HG02588 (cell line): ENCODE data around the gene CDK9.
A peak's percentile ranks its signal among the peaks of the same experiment; 100 is the strongest.

Experiments used
- ATAC-seq: cut with Tn5 transposase; IDR thresholded peaks from one replicate; pipeline ENCODE4 v1.9.1; 2021; ENCODE audit warnings: mild to moderate bottlenecking, moderate library complexity; ENCODE audit not compliant: unreplicated experiment

Gene CDK9

DNA sequence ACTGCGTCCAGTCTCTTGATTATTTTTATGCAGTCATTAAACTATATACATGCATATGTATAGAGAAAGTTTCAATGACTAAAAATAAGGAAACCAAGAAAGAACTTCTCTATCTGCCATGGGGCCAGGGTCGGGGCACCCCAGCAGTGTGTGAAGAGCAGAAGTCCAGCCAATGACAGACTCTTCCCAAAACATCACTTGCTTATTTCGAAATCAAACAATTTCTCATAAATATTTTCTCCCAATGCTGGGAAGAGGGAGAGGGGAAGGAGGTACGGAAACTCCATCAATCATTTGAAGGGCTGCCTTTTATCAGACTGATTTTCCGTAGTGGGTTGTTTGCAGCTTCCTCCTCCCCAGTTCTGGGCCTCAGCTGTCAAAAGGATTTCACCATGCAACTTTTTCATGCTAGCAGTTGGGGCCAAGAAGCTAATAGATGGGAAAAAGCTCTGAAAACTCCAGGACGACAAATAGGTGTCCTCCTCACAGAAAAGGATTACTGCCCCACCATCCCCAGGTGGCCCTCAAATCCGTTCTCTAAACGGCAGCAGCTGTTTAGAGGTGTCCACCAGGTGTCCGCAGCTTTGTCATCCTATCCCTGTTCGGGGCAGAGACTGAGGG, 16.2 kb downstream of the CDK9 start:
- no peak for ATAC-seq

GRCh38 chr9:127802576-127803443, 17.0 kb downstream of the CDK9 start, which contains the start of gene FPGS:
Gene FPGS (plus strand): TSS chr9:127802882. CDS start chr9:127802925, 43 bp downstream.
- ATAC-seq = peak; percentile 67

DNA sequence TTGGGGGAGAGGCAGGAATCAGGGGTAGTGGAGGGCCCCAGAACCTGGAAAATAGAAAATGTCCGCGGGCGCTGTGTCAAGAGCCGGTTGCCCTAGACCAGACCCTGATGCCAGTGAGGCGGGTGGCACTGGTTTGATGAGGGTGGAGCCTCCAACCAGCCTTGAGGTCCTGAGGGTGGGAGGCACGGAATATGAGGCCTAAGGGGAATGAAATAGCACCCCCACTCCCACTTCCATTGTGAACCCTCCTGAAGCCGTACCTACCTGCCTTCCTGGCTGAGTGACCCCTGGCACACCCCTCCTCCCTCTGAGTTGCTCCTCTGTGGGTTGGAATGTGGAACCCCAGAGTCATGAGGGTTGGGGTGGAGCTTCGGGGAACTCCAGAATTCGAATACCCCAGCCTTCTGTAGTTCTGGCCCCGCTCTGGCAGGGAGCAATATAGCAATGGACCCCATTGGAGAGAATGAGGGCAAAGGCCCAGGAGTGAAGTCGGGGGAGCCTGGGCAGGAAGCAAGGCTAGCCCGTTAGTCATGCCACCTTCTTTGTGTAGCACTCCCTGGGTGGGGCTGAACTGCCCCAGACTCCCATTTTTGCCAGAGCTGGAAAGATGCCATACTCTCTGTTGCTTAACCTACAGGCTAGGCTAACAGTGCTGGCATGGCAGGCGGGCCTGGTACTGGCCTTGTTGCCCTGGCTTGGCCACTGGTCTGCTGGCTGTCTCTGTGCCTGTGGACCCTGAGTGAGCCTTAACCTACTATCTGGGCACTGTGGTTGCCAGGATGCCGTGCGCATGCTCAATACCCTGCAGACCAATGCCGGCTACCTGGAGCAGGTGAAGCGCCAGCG, 17.9 kb downstream of the CDK9 start:
- no peak for ATAC-seq

DNA sequence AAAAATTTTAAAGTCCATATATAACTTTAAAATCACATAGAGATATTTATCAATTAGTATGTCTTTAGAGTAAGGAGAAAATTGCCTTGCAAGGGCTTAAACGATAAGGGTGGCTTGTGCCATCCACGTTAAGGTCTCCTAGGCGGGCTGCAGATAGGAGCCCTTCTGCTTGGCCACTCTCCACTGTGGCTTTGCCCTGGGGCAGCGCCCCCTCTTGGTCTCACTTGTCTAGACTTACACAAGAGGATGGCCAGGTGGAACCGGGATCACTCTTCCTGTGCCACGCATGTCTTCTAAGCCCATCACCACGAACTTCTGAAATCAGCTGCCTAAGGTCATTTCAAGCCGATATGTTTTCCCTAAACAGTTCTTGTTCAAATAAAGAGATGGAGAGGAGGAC, 19.8 kb downstream of the CDK9 start:
- ATAC-seq = no peak

- no peak for ATAC-seq
These were observed 21.0 kb downstream of the CDK9 start for GRCh38 chr9:127806871-127807270.

- ATAC-seq = no peak
These were observed 22.6 kb downstream of the CDK9 start for GRCh38 chr9:127808347-127809001.

DNA sequence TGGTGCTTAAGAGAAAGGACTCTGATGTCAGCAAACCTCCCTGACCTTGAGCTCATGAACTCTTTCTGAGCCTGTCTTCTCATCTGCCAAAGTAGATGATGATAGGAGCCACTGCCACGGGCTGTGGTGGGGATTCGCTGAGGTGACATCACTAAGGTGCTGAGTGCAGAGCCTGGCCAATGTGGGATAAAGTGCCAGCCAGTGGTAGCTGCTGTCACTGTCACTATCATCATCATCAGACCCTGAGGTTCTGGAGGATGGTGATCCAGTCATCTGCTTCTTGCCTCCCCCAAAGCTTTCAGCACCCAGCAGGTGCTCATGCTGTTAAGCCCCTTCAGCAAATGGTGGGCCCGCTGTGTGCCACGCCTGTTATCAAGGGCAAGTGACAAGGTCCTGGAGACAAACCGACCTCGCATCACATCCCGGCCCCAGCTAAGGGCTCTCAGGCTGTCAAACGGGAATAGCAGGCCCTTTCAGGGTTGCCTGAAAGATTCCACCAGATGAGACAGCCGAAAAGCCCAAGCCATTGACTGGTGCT, 23.2 kb downstream of the CDK9 start:
- ATAC-seq = no peak

DNA sequence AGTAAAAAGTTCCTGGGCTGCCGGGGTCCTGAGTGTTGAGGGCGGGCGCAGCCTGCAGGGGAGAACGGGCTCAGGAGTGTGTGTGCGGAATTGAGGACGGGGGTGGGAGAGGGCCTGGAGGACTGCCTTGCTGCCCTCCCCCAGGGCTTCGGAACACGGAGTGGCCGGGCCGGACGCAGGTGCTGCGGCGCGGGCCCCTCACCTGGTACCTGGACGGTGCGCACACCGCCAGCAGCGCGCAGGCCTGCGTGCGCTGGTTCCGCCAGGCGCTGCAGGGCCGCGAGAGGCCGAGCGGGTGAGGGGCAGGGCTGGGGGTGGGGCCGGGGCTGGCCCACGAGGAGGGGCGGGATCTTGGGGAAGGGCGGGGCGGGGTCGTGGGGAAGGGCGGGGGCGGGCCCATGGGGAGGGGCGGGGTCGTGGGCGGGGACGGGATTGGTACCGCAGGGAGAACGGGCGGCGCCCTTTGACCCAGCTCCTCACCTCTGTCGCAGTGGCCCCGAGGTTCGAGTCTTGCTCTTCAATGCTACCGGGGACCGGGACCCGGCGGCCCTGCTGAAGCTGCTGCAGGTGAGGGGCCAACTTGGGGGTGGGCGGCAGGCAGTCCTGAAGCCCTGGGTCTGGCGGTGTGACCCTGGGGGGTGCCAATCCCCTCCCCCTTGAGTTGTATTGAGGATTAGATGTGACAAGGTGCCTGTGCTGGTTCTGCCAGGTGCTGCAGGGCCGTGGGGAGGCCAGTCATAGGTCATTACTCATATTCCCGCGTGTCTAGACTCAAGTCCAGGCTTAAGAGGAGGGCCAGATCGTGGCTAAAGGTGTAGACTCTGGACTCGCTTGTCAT, 23.9 kb downstream of the CDK9 start:
- no peak for ATAC-seq

- ATAC-seq = no peak
These were observed 24.7 kb downstream of the CDK9 start for GRCh38 chr9:127810378-127811187.

DNA sequence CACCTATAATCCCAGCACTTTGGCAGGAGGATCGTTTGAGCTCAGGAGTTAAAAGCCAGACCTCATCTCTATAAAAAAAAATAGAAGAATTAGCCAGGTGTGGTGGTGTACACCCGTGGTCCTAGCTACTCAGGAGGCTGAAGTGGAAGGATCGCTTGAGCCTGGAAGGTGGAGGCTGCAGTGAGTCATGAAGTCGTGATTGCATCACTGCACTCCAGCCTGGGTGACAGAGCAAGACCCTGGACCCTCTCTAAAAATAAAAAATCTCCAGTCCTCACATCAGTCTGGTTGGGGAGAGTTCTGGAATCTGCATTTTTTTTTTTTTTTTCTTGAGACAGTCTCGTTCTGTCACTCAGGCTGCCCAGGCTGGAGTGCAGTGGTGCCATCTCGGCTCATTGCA, 26.2 kb downstream of the CDK9 start:
- no peak for ATAC-seq

DNA sequence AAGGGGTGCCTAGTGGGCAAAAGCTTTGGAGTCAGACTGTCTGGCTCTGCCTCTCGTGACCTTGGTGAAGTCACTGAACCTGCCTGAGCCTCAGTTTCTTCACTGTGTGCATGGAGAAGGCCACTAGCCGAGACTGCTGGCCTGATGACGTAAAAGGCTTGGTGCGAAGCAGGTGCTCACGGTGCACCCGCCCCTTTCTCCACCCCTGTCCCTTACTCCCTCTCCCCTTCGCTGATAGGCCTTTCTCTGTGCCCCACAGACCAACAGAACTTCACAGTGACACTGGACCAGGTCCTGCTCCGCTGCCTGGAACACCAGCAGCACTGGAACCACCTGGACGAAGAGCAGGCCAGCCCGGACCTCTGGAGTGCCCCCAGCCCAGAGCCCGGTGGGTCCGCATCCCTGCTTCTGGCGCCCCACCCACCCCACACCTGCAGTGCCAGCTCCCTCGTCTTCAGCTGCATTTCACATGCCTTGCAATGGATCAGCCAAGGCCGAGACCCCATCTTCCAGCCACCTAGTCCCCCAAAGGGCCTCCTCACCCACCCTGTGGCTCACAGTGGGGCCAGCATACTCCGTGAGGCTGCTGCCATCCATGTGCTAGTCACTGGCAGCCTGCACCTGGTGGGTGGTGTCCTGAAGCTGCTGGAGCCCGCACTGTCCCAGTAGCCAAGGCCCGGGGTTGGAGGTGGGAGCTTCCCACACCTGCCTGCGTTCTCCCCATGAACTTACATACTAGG, 27.3 kb downstream of the CDK9 start:
- ATAC-seq = no peak

GRCh38 chr9:127813686-127814226, 27.9 kb downstream of the CDK9 start:
- ATAC-seq = no peak

GRCh38 chr9:127814619-127815511, 29.0 kb downstream of the CDK9 start:
- ATAC-seq = no peak

DNA sequence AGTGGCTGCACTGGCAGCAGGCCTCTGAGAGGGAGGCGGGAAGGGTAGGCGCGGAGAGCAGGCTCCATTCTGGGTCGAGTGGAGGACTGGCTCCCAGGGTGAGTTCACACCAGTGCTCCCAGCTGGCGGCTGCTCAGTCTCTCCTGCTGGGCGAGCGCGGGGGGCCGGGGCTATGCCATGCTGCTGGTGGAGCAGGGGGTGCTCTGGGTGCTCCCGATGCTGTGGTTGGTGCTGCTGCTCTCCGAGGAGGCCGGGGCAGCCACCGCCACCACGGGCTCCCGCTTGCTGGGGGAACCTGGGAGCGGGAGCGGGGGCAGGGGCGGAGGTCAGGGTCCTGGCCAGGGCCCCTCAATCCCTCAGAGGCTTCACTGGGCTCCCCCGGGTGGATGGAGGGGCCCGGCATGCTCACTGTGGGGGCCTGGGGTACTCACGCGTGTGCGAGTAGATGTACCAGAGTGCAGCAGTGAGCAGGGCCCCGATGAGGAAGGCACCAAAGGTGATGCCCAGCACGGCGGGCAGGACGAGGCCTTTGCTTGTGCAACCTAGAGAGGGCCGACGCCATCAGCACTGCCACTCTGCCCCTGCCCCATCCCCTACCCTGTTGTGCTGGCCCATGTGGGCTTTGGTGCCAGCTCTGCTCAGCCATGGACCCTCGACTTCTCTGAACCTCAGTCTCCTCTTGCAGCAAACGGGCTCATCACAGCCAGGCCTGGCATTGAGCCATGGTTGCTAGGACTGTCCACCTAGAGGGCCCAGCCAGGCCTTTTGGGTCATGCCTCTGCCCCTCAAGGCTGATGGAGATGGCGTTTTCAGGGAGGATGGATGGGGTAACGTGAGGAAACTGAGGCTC, 29.9 kb downstream of the CDK9 start:
- no peak for ATAC-seq

DNA sequence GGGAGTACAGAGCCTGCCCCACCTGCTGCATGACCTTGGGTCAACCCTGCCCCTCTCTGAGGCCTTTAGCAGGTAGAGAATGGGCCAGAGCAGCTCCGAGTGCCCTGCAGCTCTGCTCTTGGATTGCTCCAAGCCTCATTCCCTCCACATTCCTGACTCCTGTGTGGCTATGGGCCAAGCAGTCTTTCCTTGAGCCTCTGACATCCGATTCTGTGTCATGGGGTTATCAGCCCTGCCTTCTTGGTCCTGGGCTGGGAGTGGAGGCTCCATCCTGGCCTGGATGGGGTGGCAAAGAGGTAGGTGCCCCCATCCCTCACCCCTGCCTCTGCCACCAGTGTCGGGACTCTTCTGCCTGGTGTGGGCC, 30.5 kb downstream of the CDK9 start:
- ATAC-seq = no peak

- no peak for ATAC-seq
These were observed 30.9 kb downstream of the CDK9 start for GRCh38 chr9:127816728-127817127.
